ENCODE measurements around the gene STOX1.
A peak's percentile ranks its signal among the peaks of the same experiment; 100 is the strongest.
"Not testable (repeated sequence)": the region's sequence is repeated elsewhere in the genome, so short reads cannot be mapped to it uniquely, and the experiment has no call there.

The STOX1 gene

GRCh38 chr10:68880181-68880580, 52.9 kb downstream of the STOX1 start:
- no peak for DNase-seq

- no peak for DNase-seq
Observed at GRCh38 chr10:68895041-68895440, 67.7 kb downstream of the STOX1 start.

- DNase-seq = peak; percentile 29 to 37
Observed at GRCh38 chr10:68897336-68897741, 70.0 kb downstream of the STOX1 start.

GRCh38 chr10:68899186-68899745, 71.9 kb downstream of the STOX1 start:
- DNase-seq = no peak

- no peak for DNase-seq
Observed at GRCh38 chr10:68900427-68901104, 73.2 kb downstream of the STOX1 start.

GRCh38 chr10:68901105-68901927, 74.0 kb downstream of the STOX1 start, which contains the start of gene DDX50:
DDX50 (plus strand) TSS chr10:68901315; CDS start chr10:68901385, 70 bp downstream.
- DNase-seq = peak; percentile 97

GRCh38 chr10:68902382-68902781, 75.1 kb downstream of the STOX1 start:
- DNase-seq = no peak

- DNase-seq = no peak
Observed at GRCh38 chr10:68924593-68924992, 97.3 kb downstream of the STOX1 start.

- DNase-seq = no peak
Observed at GRCh38 chr10:68925489-68925888, 98.2 kb downstream of the STOX1 start.

GRCh38 chr10:68929157-68929556, 101.8 kb downstream of the STOX1 start:
- not testable (repeated sequence) for DNase-seq

GRCh38 chr10:68929888-68930287, 102.6 kb downstream of the STOX1 start:
- DNase-seq = not testable (repeated sequence)

GRCh38 chr10:68932860-68933259, 105.5 kb downstream of the STOX1 start:
- DNase-seq = not testable (repeated sequence)

- DNase-seq = no peak
Observed at GRCh38 chr10:68934994-68935393, 107.7 kb downstream of the STOX1 start.

- no peak for DNase-seq
Observed at GRCh38 chr10:68938117-68938516, 110.8 kb downstream of the STOX1 start.

GRCh38 chr10:68938884-68939283, 111.6 kb downstream of the STOX1 start:
- DNase-seq = no peak

GRCh38 chr10:68940917-68941316, 113.6 kb downstream of the STOX1 start:
- not testable (repeated sequence) for DNase-seq
